GM19099 (cell line): Measurements from ENCODE around the gene TREM2.

ENCODE experiments used
- POLR2A ChIP-seq: IDR thresholded peaks from 3 replicates; pipeline ENCODE4 v1.6.1; 2011; ENCODE audit warnings: low read depth; ENCODE audit not compliant: insufficient read length; ENCODE audit errors: extremely low read depth

The TREM2 gene

GRCh38 chr6:41147917-41148316, 15.0 kb downstream of the TREM2 start:
- no peak for TF ChIP-seq POLR2A

GRCh38 chr6:41136911-41137310, 26.0 kb downstream of the TREM2 start:
- TF ChIP-seq POLR2A = no peak

- no peak for TF ChIP-seq POLR2A
These were observed 27.7 kb downstream of the TREM2 start for GRCh38 chr6:41135062-41135832.

GRCh38 chr6:41132254-41132653, 30.7 kb downstream of the TREM2 start:
- TF ChIP-seq POLR2A = no peak

GRCh38 chr6:41125282-41125681, 37.6 kb downstream of the TREM2 start:
- TF ChIP-seq POLR2A = no peak

- TF ChIP-seq POLR2A = no peak
These were observed 40.0 kb downstream of the TREM2 start for GRCh38 chr6:41122918-41123317.

GRCh38 chr6:41122373-41122772, 40.5 kb downstream of the TREM2 start:
- TF ChIP-seq POLR2A = no peak

- TF ChIP-seq POLR2A = no peak
These were observed 42.9 kb downstream of the TREM2 start for GRCh38 chr6:41120058-41120457.

GRCh38 chr6:41119508-41119907, 43.4 kb downstream of the TREM2 start:
- no peak for TF ChIP-seq POLR2A

GRCh38 chr6:41111017-41111416, 51.9 kb downstream of the TREM2 start:
- no peak for TF ChIP-seq POLR2A
